Measurements from ENCODE around the gene SELENOH. TPM values are rescaled to one million over a fixed set of nuclear protein-coding genes. Genes with fewer than 3 reads are reported as not detected.

Gene SELENOH
- total RNA-seq, 1 experiment from 2014 or later, result 306 TPM

GRCh38 chr11:57778318-57779037, 37.2 kb downstream of the SELENOH start:
- peak; percentile 99 for DNase-seq
- Histone ChIP-seq H3K36me3 (ENCODE audit: low read depth, low read length) (peaks cover 9% of the 10 kb centered on the region; the same call in 1 of the 2 replicates), H3K9me2 (replicated peaks; ENCODE audit: low read length) (no peaks in the 10 kb centered on the region), H3K9ac (ENCODE audit: low read length) (peak overlapping the region; percentile 76), H3K27ac (ENCODE audit: low read length) (peak overlapping the region; percentile 96), H3K4me1 (ENCODE audit: insufficient read depth, low read length) (peaks cover 89% of the 10 kb centered on the region), H3F3A (ENCODE audit: low read length, unreplicated experiment) (peaks cover 18% of the 10 kb centered on the region), H3K79me2 (ENCODE audit: low read length) (peaks cover 99% of the 10 kb centered on the region), H3K9me3 (ENCODE audit: low read length) (no peaks in the 10 kb centered on the region), H3K27me3 (ENCODE audit: low read length) (no peaks in the 10 kb centered on the region), H2AFZ (ENCODE audit: low read length) (no peak overlapping the region), H4K20me1 (ENCODE audit: low read length) (peaks cover 18% of the 10 kb centered on the region; the same call in 1 of the 2 replicates), H3K4me2 (ENCODE audit: low read length) (peak overlapping the region; percentile 89), H3K4me3 (ENCODE audit: low read length) (peak overlapping the region; percentile 60)
- TF ChIP-seq CTCF (conservative IDR thresholded peaks at IDR 0.05; ENCODE audit: low read depth, low read length) (no peak), EZH2 (IDR thresholded peaks at IDR 0.05; ENCODE audit: low read length, unreplicated experiment) (no peak), EZH2phosphoT487 (IDR thresholded peaks at IDR 0.05; ENCODE audit: borderline replicate concordance, low read length) (no peak)
- peak; percentile 80 for ATAC-seq
- POLR2A ChIA-PET (ENCODE audit: unreplicated experiment), result interaction anchor here (0.5 to 1.9 kb wide), 5 partner anchors 14 to 57 kb away, joined by 3 to 39 read pairs (median 8); partner anchors contain the start of gene CTNND1
- BruUV-seq (replicated peaks), result no TSS peak
- CTCF ChIA-PET, result interaction anchor here (0.6 to 2.3 kb wide), 5 partner anchors 16 to 27 kb away, joined by 3 to 49 read pairs (median 6); partner anchors contain the start of genes BTBD18 and CTNND1
- intact Hi-C loops (cut with micrococcal nuclease), result loop anchor here (1.0 kb wide), 3 partner anchors 15 to 21 kb away; partner anchors contain the start of gene CTNND1

- no TSS peak for BruUV-seq (replicated peaks)
- Histone ChIP-seq H4K20me1 (ENCODE audit: low read length) (peaks cover 18% of the 10 kb centered on the region; the same call in 1 of the 2 replicates), H3K4me3 (ENCODE audit: low read length) (peak overlapping the region; percentile 60), H3K4me1 (ENCODE audit: insufficient read depth, low read length) (peaks cover 82% of the 10 kb centered on the region), H2AFZ (ENCODE audit: low read length) (no peak overlapping the region), H3K4me2 (ENCODE audit: low read length) (peak overlapping the region; percentile 89), H3K9ac (ENCODE audit: low read length) (peak overlapping the region; percentile 76), H3K27ac (ENCODE audit: low read length) (peak overlapping the region; percentile 96), H3K36me3 (ENCODE audit: low read depth, low read length) (peaks cover 9% of the 10 kb centered on the region; the same call in 1 of the 2 replicates), H3F3A (ENCODE audit: low read length, unreplicated experiment) (peaks cover 18% of the 10 kb centered on the region), H3K9me3 (ENCODE audit: low read length) (no peaks in the 10 kb centered on the region), H3K79me2 (ENCODE audit: low read length) (peaks cover 99% of the 10 kb centered on the region), H3K9me2 (replicated peaks; ENCODE audit: low read length) (no peaks in the 10 kb centered on the region), H3K27me3 (ENCODE audit: low read length) (no peaks in the 10 kb centered on the region)
- ATAC-seq, result peak; percentile 53
- intact Hi-C loops (cut with micrococcal nuclease), result loop anchor here (1.0 kb wide), 1 partner anchor 14 kb away; no protein-coding TSS in a partner anchor
- TF ChIP-seq EZH2 (IDR thresholded peaks at IDR 0.05; ENCODE audit: low read length, unreplicated experiment), result no peak
- 0 out of 2 replicates have a peak, but pooled peaks have one; percentile 17 for TF ChIP-seq CTCF (conservative IDR thresholded peaks at IDR 0.05; ENCODE audit: low read depth, low read length)
- ChIA-PET CTCF (interaction anchor here (0.6 to 2.3 kb wide), 4 partner anchors 17 to 28 kb away, joined by 3 to 49 read pairs (median 4); partner anchors contain the start of gene BTBD18), POLR2A (ENCODE audit: unreplicated experiment) (interaction anchor here (0.6 to 1.9 kb wide), 4 partner anchors 13 to 23 kb away, joined by 3 to 39 read pairs (median 7); partner anchors contain the start of gene CTNND1)
- peak; percentile 82 for DNase-seq
Measured at GRCh38 chr11:57779276-57779675, 38.0 kb downstream of the SELENOH start.

Measured in PC-3 (cell line).